HEK293 (cell line): ENCODE measurements around the gene PRTG.

ENCODE experiments used
- CTCF ChIP-seq: fragments of 450-650 bp; formaldehyde crosslinking; IDR thresholded peaks from 2 replicates; pipeline ENCODE4 v1.5.1; 2016; ENCODE audit warnings: missing biosample characterization, missing genetic modification characterization
- ZNF121 ChIP-seq: fragments of 450-650 bp; formaldehyde crosslinking; IDR thresholded peaks from 2 replicates; pipeline ENCODE4 v1.5.1; 2016; ENCODE audit warnings: missing biosample characterization, missing genetic modification characterization
- ZNF138 ChIP-seq: fragments of 450-650 bp; formaldehyde crosslinking; IDR thresholded peaks from 2 replicates; pipeline ENCODE4 v1.5.1; 2016; ENCODE audit warnings: missing biosample characterization, missing genetic modification characterization, borderline replicate concordance

GRCh38 chr15:55562601-55563000, 180.4 kb downstream of the PRTG start:
- TF ChIP-seq ZNF138 (tag by site-specific recombination) (no peak), ZNF121 (tag by site-specific recombination) (no peak), CTCF (tag by site-specific recombination) (no peak)
